ENCODE data around the gene MAPK4.

GRCh38 chr18:50775726-50776125 is 215.8 kb downstream of the MAPK4 start:
- TF ChIP-seq PRDM4 (tag by site-specific recombination; IDR thresholded peaks at IDR 0.05) (no peak), SP3 (tag by site-specific recombination; IDR thresholded peaks at IDR 0.05) (no peak), ZNF677 (tag by site-specific recombination; IDR thresholded peaks at IDR 0.05) (no peak), ZNF639 (tag by site-specific recombination; IDR thresholded peaks at IDR 0.05) (no peak), TCF7L2 (IDR thresholded peaks at IDR 0.05; ENCODE audit: borderline replicate concordance, low read depth, low read length) (no peak), ZNF416 (tag by site-specific recombination; IDR thresholded peaks at IDR 0.05) (no peak), AEBP2 (tag by site-specific recombination; IDR thresholded peaks at IDR 0.05; ENCODE audit: borderline replicate concordance) (no peak)

All from HEK293 (cell line).